Epithelial cell of esophagus (primary cell): ENCODE data around the gene SSUH2.

Experiments
- DNase-seq: peaks from one replicate; pipeline ENCODE4 v3.0.0; 2010; ENCODE audit warnings: low read depth
- H3K4me3 ChIP-seq: 2 replicates; pipeline ENCODE4 v1.5.1; 2011; ENCODE audit warnings: mild to moderate bottlenecking, low read length, control low read depth
- CTCF ChIP-seq: IDR thresholded peaks from 2 replicates; pipeline ENCODE4 v1.5.1; 2011; ENCODE audit warnings: low read depth, mild to moderate bottlenecking, low read length, control low read depth, inconsistent platforms; ENCODE audit not compliant: insufficient read depth; ENCODE audit errors: missing control alignments

The SSUH2 gene

GRCh38 chr3:8627201-8627940 lies 17.2 kb downstream of the SSUH2 start:
- DNase-seq, result no peak
- no peak overlapping the region for H3K4me3 ChIP-seq
- no peak for TF ChIP-seq CTCF

GRCh38 chr3:8625991-8626390 lies 18.6 kb downstream of the SSUH2 start:
- H3K4me3 ChIP-seq, result no peak overlapping the region
- DNase-seq, result peak; percentile 23
- TF ChIP-seq CTCF, result no peak

GRCh38 chr3:8624612-8625011 lies 20.0 kb downstream of the SSUH2 start:
- no peak for DNase-seq
- TF ChIP-seq CTCF, result no peak
- H3K4me3 ChIP-seq, result no peak overlapping the region

DNA sequence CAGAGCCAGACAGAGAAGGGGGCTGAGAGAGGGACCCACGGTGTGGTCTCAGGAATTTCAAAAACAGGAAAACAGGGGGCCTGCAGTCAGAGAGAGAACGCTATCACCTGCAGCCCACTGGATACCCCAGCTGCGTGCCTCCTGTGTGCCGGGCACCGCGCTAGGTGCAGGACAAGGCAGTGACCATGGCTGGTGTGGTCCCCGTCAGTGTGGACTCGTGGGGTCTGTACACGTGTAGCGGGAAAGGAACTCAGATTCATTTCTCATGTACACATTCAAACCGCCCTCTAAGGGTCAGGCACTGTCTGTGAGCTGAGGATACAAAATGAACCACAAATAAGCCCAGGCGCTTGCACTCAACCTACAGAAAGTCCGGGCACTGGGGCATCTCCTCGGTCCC lies 20.9 kb downstream of the SSUH2 start:
- TF ChIP-seq CTCF, result no peak
- DNase-seq, result no peak
- no peak overlapping the region for H3K4me3 ChIP-seq

DNA sequence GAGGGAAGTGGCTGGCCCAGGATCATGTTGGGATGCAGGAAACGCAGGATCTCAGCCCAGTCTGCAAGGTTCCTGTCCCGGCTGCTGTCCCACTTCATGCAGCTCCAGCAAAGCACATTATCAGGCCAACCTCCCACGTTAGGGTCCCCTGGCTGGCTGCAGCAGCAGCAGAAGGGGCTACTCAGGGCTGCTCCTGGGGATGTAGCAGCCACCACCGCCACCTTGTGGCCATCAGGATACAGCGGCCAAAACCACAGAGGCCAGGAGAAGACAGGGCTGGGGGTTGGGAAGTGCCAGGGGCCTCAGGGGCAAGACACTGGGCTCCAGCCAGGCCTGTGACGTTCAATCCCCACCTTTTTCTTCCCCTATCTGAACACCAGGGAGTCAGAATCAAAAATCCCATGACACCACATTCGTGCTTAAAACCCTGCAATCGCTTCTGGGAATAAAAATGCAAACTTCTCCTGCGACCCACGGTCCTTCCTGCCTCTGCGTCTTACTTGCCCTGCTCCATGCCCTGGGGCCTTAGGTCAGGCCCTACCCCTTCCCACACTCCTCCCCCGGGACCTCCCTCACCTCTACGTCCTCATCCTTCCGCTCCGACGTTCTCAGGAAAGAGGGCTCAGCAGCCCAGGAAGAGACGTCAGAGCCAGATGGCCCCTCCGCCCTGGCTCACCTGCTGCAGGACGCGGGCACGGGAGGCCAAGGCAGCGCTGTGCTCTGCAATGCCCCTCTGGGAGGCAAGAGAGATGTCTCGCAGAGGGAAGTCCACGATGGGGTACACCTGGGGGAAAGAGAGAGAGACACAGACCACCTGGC lies 21.5 kb downstream of the SSUH2 start:
- peak; percentile 51 for DNase-seq
- peak; percentile 92 for TF ChIP-seq CTCF
- no peak overlapping the region for H3K4me3 ChIP-seq

DNA sequence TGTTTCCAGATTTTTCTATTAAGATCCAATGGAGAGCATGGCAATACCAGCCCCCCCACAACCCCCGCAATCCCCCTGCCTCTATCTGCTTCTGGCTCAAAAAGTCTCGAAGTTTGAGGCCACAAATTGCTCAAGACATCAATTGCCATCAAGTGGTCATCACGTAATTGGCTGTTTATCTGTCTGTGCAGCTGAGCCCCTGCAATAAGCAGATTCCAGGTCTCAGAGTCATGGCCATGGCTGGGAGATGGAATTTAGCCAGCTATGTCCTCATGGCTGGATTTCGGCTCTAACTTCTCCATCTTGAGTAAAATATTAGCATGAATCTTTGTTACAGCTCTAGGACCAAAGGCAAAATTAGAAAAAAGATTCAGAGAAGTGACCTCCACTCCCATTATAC lies 22.7 kb downstream of the SSUH2 start:
- DNase-seq, result no peak
- no peak for TF ChIP-seq CTCF
- H3K4me3 ChIP-seq, result no peak overlapping the region
